OCI-LY7 (cell line): ENCODE measurements around the gene ADAM15. TPM values are rescaled to one million over a fixed set of nuclear protein-coding genes. Genes with fewer than 3 reads are reported as not detected.

Experiments used
- BruUV-seq: library from RNA; stranded (reverse); fragments of 400-500 nt; replicated peaks from 2 replicates; lab custom pipeline; 2021; lab: Mats Ljungman, UMichigan
- CTCF ChIA-PET: fragments of 300-600 bp; sonication (Branson Sonifier 250); formaldehyde crosslinking; loops from one replicate; lab custom pipeline; 2022; ENCODE audit warnings: antibody characterized with exemption; ENCODE audit not compliant: unreplicated experiment; lab: Charles Lee
- POLR2A ChIA-PET: fragments of 300-600 bp; sonication (Branson Sonifier 250); formaldehyde crosslinking; loops from one replicate; lab custom pipeline; 2022; ENCODE audit warnings: antibody characterized with exemption; lab: Charles Lee
- DNase-seq: peaks from one replicate; pipeline ENCODE4 v3.0.0-alpha.2; 2015; ENCODE audit warnings: low spot score
- H2AFZ ChIP-seq: fragments of 200-600 bp; sonication (generic), shearing (Covaris generic); 2 replicates; pipeline ENCODE4 v1.6.1; 2014; ENCODE audit warnings: mild to moderate bottlenecking, antibody characterized with exemption, low read length, moderate library complexity
- H3K27ac ChIP-seq: fragments of 200-600 bp; sonication (generic); 2 replicates; pipeline ENCODE4 v1.5.1; 2014; ENCODE audit warnings: mixed run types, low read depth, mild to moderate bottlenecking, moderate library complexity, low read length, inconsistent platforms; ENCODE audit not compliant: poor library complexity, severe bottlenecking
- H3K36me3 ChIP-seq: fragments of 200-600 bp; sonication (generic); 2 replicates; pipeline ENCODE4 v1.6.1; 2014; ENCODE audit warnings: mild to moderate bottlenecking, antibody characterized with exemption, low read length, moderate library complexity, mixed read lengths; ENCODE audit not compliant: insufficient read depth
- H3K4me1 ChIP-seq: fragments of 200-600 bp; sonication (generic); 2 replicates; pipeline ENCODE4 v1.5.1; 2014; ENCODE audit warnings: mild to moderate bottlenecking, low read length; ENCODE audit not compliant: insufficient read depth, poor library complexity, severe bottlenecking
- H3K4me2 ChIP-seq: fragments of 200-600 bp; sonication (generic); 2 replicates; pipeline ENCODE4 v1.6.1; 2014; ENCODE audit warnings: mild to moderate bottlenecking, low read length
- H3K4me3 ChIP-seq: fragments of 200-600 bp; sonication (generic); 2 replicates; pipeline ENCODE4 v1.5.1; 2014; ENCODE audit warnings: mild to moderate bottlenecking, low read depth, low read length; ENCODE audit not compliant: poor library complexity, severe bottlenecking
- H3K79me2 ChIP-seq: fragments of 200-600 bp; sonication (generic); 2 replicates; pipeline ENCODE4 v1.6.1; 2016; ENCODE audit warnings: low read depth, mild to moderate bottlenecking, low read length, moderate library complexity, mixed read lengths; ENCODE audit not compliant: insufficient read depth
- H3K9me2 ChIP-seq: fragments of 200-600 bp; sonication (generic); 2 replicates; pipeline ENCODE4 v1.6.1; 2016; ENCODE audit warnings: mild to moderate bottlenecking, low read length, mixed read lengths; ENCODE audit not compliant: insufficient read depth
- H3K9me3 ChIP-seq: fragments of 200-600 bp; sonication (generic); 2 replicates; pipeline ENCODE4 v1.6.1; 2014; ENCODE audit warnings: mild to moderate bottlenecking, mixed run types, low read length, mixed read lengths
- H4K20me1 ChIP-seq: fragments of 200-600 bp; sonication (generic); 2 replicates; pipeline ENCODE4 v1.6.1; 2014; ENCODE audit warnings: mild to moderate bottlenecking, antibody characterized with exemption, low read length, moderate library complexity, mixed read lengths; ENCODE audit not compliant: insufficient read depth
- CTCF ChIP-seq: fragments of 200-600 bp; sonication (generic); conservative IDR thresholded peaks from 2 replicates; pipeline ENCODE4 v1.5.1; 2014; ENCODE audit warnings: mild to moderate bottlenecking, antibody characterized with exemption, low read length, moderate library complexity, mixed read lengths
- EZH2phosphoT487 ChIP-seq: fragments of 200-600 bp; sonication (generic); IDR thresholded peaks from 2 replicates; pipeline ENCODE4 v1.6.1; 2018; ENCODE audit warnings: low read depth, borderline replicate concordance, mild to moderate bottlenecking, mixed run types, antibody characterized with exemption, low read length, moderate library complexity, mixed read lengths
- intact Hi-C: fragments of 100-400 bp; cut with micrococcal nuclease; formaldehyde crosslinking; loops from one replicate; pipeline ENCODE4 v1.10.0; 2022; ENCODE audit not compliant: unreplicated experiment
- total RNA-seq, 2 experiments: library from RNA; depleted of rRNA in 1 of 2; stranded (reverse); fragments of >200 nt in 1 of 2; shearing (Covaris generic) in 1 of 2; gene quantifications; 2 replicates each; pipeline ENCODE4 v1.2.3, GENCODE V29; 2014 to 2022

ADAM15 gene
- total RNA-seq, 2 experiments from 2014 or later = 19.7 to 56.1 TPM

GRCh38 chr1:155094622-155094948, 43.5 kb downstream of the ADAM15 start:
- no peak overlapping the region for H2AFZ ChIP-seq
- H3K9me3 ChIP-seq = no peaks in the 10 kb centered on the region
- ChIA-PET POLR2A (no interaction called here), CTCF (no interaction called here)
- no peak overlapping the region for H3K27ac ChIP-seq
- no peak overlapping the region for H3K4me2 ChIP-seq
- intact Hi-C loops = no loop called here
- no peaks in the 10 kb centered on the region for H3K79me2 ChIP-seq
- H4K20me1 ChIP-seq = no peaks in the 10 kb centered on the region
- BruUV-seq = no TSS peak
- TF ChIP-seq CTCF (no peak), EZH2phosphoT487 (no peak)
- no peaks in the 10 kb centered on the region for H3K36me3 ChIP-seq
- no peaks in the 10 kb centered on the region for H3K9me2 ChIP-seq
- no peak for DNase-seq
- no peak overlapping the region for H3K4me3 ChIP-seq
- H3K4me1 ChIP-seq = peaks cover 7% of the 10 kb centered on the region

- POLR2A ChIA-PET = interaction anchor here (0.6 kb wide), 1 partner anchor 22 kb away, joined by 3 read pairs; no protein-coding TSS in a partner anchor
These were observed 48.2 kb downstream of the ADAM15 start for GRCh38 chr1:155099331-155099730.

GRCh38 chr1:155103325-155103724, 52.2 kb downstream of the ADAM15 start:
- H4K20me1 ChIP-seq = no peaks in the 10 kb centered on the region
- ChIA-PET CTCF (no interaction called here), POLR2A (no interaction called here)
- H2AFZ ChIP-seq = no peak overlapping the region
- H3K27ac ChIP-seq = no peak overlapping the region
- intact Hi-C loops = no loop called here
- no peak overlapping the region for H3K4me2 ChIP-seq
- H3K36me3 ChIP-seq = no peaks in the 10 kb centered on the region
- no peaks in the 10 kb centered on the region for H3K9me2 ChIP-seq
- BruUV-seq = no TSS peak
- no peaks in the 10 kb centered on the region for H3K79me2 ChIP-seq
- DNase-seq = no peak
- H3K4me1 ChIP-seq = peaks cover 9% of the 10 kb centered on the region
- no peaks in the 10 kb centered on the region for H3K9me3 ChIP-seq
- H3K4me3 ChIP-seq = no peak overlapping the region
- TF ChIP-seq CTCF = no peak
- no peak for TF ChIP-seq EZH2phosphoT487

More at GRCh38 chr1:155099331-155099730, 48.2 kb downstream of the ADAM15 start:
- Histone ChIP-seq H3K9me2 (no peaks in the 10 kb centered on the region), H3K4me1 (peaks cover under 1% of the 10 kb centered on the region), H4K20me1 (no peaks in the 10 kb centered on the region), H3K27ac (no peak overlapping the region), H3K4me3 (no peak overlapping the region), H3K79me2 (no peaks in the 10 kb centered on the region), H3K9me3 (no peaks in the 10 kb centered on the region), H3K4me2 (no peak overlapping the region), H3K36me3 (no peaks in the 10 kb centered on the region), H2AFZ (no peak overlapping the region)
- no peak for TF ChIP-seq CTCF
- no peak for DNase-seq
- CTCF ChIA-PET = no interaction called here
- no TSS peak for BruUV-seq
- intact Hi-C loops = no loop called here
